HCT116 (cell line): ENCODE data around the gene PPP1R3E.

ENCODE experiments used
- CTCF ChIP-seq, 3 experiments: fragments of 200-600 bp in 1 of 3; sonication (generic) in 1 of 3; IDR thresholded peaks in 2 of 3; conservative IDR thresholded peaks in 1 of 3; 2 replicates each; pipeline ENCODE4 v1.5.1; 2012 to 2017; ENCODE audit warnings: low read depth in 2 of 3, low read length in 2 of 3, antibody characterized with exemption in 1 of 3, borderline replicate concordance in 1 of 3, control low read depth in 1 of 3, mild to moderate bottlenecking in 1 of 3, mixed read lengths in 1 of 3, mixed run types in 1 of 3, moderate library complexity in 1 of 3; ENCODE audit not compliant: insufficient read depth in 1 of 3
- POLR2A ChIP-seq: IDR thresholded peaks from 2 replicates; pipeline ENCODE4 v1.7.0; 2011; ENCODE audit warnings: borderline replicate concordance; ENCODE audit not compliant: insufficient read depth, insufficient read length; ENCODE audit errors: extremely low read depth
- REST ChIP-seq: IDR thresholded peaks from 2 replicates; pipeline ENCODE4 v1.6.1; 2012; ENCODE audit warnings: low read depth
- SP1 ChIP-seq: IDR thresholded peaks from 2 replicates; pipeline ENCODE4 v1.6.1; 2012; ENCODE audit warnings: low read depth

DNA sequence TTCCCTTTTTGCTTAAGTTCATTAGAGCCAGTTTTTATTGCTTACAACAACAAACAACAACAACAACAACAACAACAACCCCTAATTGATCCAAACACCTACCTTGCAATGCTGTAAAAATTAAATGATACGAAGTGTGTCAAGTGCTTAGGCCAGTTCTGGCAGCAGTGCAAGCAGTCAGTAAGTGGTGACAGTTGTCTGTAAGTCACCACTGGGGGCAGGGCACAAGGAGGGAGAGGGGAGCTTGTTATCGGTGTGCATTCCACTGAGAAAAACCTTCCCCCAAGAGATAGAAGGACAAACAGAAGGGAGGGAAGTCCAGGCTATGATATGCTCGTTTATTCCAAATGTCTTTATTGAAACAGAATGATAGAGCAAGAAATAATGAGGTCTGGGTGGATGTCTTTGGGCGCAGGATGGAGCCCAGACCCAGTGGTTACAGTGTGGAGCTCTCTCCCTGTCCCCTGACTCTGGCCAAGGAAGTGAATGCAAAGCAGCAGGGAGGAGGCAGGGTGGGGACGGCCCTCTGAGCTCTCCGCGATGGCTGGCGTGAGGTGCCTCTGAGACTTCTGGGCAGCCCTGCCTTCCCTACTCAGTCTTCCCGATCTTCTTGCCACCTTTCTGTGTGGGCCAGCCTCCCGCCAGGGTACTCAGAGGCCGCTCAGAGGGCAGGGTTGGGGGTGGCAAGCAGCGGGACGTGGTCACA is 43.5 kb upstream of the PPP1R3E start:
- no peak for TF ChIP-seq REST
- TF ChIP-seq CTCF (IDR thresholded peaks at IDR 0.05 in 2 of 3, conservative IDR thresholded peaks at IDR 0.05 in 1 of 3; ENCODE audit: borderline replicate concordance in 1 of 3, insufficient read depth in 1 of 3, low read depth in 2 of 3, low read length in 2 of 3): no peak
- TF ChIP-seq SP1: no peak
- no peak for TF ChIP-seq POLR2A
